Fibroblast of lung (primary cell): ENCODE data around the gene DVL1. TPM values are rescaled to one million over a fixed set of nuclear protein-coding genes. Genes with fewer than 3 reads are reported as not detected.
A peak's percentile ranks its signal among the peaks of the same experiment; 100 is the strongest.

Source experiments
- DNase-seq, 2 donors: peaks; one replicate each; pipeline versions ENCODE4 v3.0.0 to v3.0.0-alpha.2; 2010; ENCODE audit warnings: low read depth in 2 of 2
- H2AFZ ChIP-seq: 2 replicates; pipeline ENCODE4 v1.5.1; 2012; ENCODE audit warnings: low read length, control low read depth, inconsistent platforms
- H3K27ac ChIP-seq: 2 replicates; pipeline ENCODE4 v1.5.1; 2011; ENCODE audit warnings: low read length, control low read depth; ENCODE audit not compliant: insufficient read depth
- H3K27me3 ChIP-seq: 2 replicates; pipeline ENCODE4 v1.5.1; 2011; ENCODE audit warnings: mild to moderate bottlenecking, low read length; ENCODE audit not compliant: control insufficient read depth, insufficient read depth
- H3K36me3 ChIP-seq: 2 replicates; pipeline ENCODE4 v1.5.1; 2011; ENCODE audit warnings: low read length; ENCODE audit not compliant: control insufficient read depth, insufficient read depth
- H3K4me1 ChIP-seq: 2 replicates; pipeline ENCODE4 v1.5.1; 2011; ENCODE audit warnings: low read length; ENCODE audit not compliant: control insufficient read depth, insufficient read depth; ENCODE audit errors: extremely low read depth
- H3K4me2 ChIP-seq: 2 replicates; pipeline ENCODE4 v1.5.1; 2011; ENCODE audit warnings: low read length, control low read depth; ENCODE audit not compliant: insufficient read depth; ENCODE audit errors: extremely low read depth
- H3K4me3 ChIP-seq, 4 experiments: fragments of 200-600 bp in 1 of 4; sonication (generic) in 1 of 4; replicated peaks in 1 of 4; 2 replicates each; pipeline ENCODE4 v1.5.1; 2011 to 2016; ENCODE audit warnings: low read length in 4 of 4, low read depth in 3 of 4, mild to moderate bottlenecking in 3 of 4, control low read depth in 2 of 4, inconsistent platforms in 1 of 4, mixed read lengths in 1 of 4; ENCODE audit not compliant: insufficient read depth in 1 of 4; ENCODE audit errors: control extremely low read depth in 1 of 4
- H3K79me2 ChIP-seq: 2 replicates; pipeline ENCODE4 v1.5.1; 2012; ENCODE audit warnings: mild to moderate bottlenecking, low read length, inconsistent platforms; ENCODE audit not compliant: control insufficient read depth, insufficient read depth
- H3K9ac ChIP-seq: 2 replicates; pipeline ENCODE4 v1.5.1; 2011; ENCODE audit warnings: mild to moderate bottlenecking, low read length, control low read depth; ENCODE audit not compliant: insufficient read depth
- H3K9me3 ChIP-seq: 2 replicates; pipeline ENCODE4 v1.5.1; 2012; ENCODE audit warnings: low read depth, low read length; ENCODE audit not compliant: control insufficient read depth, insufficient read depth
- H4K20me1 ChIP-seq: 2 replicates; pipeline ENCODE4 v1.5.1; 2011; ENCODE audit warnings: low read length; ENCODE audit not compliant: control insufficient read depth, insufficient read depth; ENCODE audit errors: extremely low read depth
- EZH2 ChIP-seq: IDR thresholded peaks from 2 replicates; pipeline ENCODE4 v1.5.1; 2012; ENCODE audit warnings: low read length, control low read depth, mild to moderate bottlenecking; ENCODE audit errors: missing control alignments
- polyA plus RNA-seq, 2 donors: library from polyadenylated mRNA; depleted of rRNA in 1 of 2; stranded (reverse) in 1 of 2; unstranded in 1 of 2; fragments of >200 nt; gene quantifications; 2 replicates each; pipeline ENCODE4 v1.2.1, GENCODE V29; 2011 to 2012; ENCODE audit warnings: missing spikeins in 1 of 2
- total RNA-seq: library from RNA; depleted of rRNA; stranded (reverse); fragments of >200 nt; gene quantifications from 2 replicates; pipeline ENCODE4 v1.2.1, GENCODE V29; 2014
- TF ChIP-seq, protein P1 (sequence below), 2 donors: IDR thresholded peaks in 1 of 2; conservative IDR thresholded peaks in 1 of 2; 1 replicate in 1 of 2; 2 replicates in 1 of 2; pipeline ENCODE4 v1.5.1; 2011 to 2012; ENCODE audit warnings: low read length in 2 of 2, control low read depth in 1 of 2, inconsistent platforms in 1 of 2, low read depth in 1 of 2, mild to moderate bottlenecking in 1 of 2

Gene DVL1
- total and polyA plus RNA-seq, 2 donors (not counting 1 experiment from before 2014, with no cell fraction given), result 9.1 to 107 TPM

DNA sequence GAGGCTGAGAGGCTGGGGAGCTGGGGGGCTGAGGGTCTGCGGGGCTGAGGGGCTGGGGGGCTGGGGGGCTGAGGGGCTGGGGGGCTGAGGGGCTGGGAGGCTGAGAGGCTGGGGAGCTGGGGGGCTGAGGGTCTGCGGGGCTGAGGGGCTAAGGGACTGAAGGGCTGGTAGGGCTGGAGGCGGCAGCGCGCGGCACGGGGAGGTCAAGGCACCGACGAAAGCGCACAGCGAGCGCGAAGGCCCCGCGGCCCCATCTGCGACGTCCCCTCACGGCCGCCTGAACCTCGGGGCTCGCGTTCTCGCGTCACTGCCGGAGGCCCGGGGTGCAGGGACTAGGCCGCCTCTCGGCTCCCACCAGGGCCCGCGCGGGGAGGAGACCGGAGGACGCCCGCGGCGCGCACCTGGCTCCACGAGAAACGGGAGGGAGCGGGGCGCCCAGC, 25.1 kb downstream of the DVL1 start:
- Histone ChIP-seq H3K4me2 (peak overlapping the region; percentile 35), H3K27me3 (no peaks in the 10 kb centered on the region), H2AFZ (no peak overlapping the region), H3K9me3 (no peaks in the 10 kb centered on the region), H3K4me3 (peak overlapping the region; percentile 53 to 85 (median 84)), H3K36me3 (peaks cover 15% of the 10 kb centered on the region), H3K9ac (peak overlapping the region; percentile 96), H3K4me1 (peaks cover 19% of the 10 kb centered on the region), H4K20me1 (no peaks in the 10 kb centered on the region), H3K79me2 (peaks cover 61% of the 10 kb centered on the region), H3K27ac (peak overlapping the region; percentile 92)
- no peak for TF ChIP-seq EZH2
- TF ChIP-seq, protein P1, sequence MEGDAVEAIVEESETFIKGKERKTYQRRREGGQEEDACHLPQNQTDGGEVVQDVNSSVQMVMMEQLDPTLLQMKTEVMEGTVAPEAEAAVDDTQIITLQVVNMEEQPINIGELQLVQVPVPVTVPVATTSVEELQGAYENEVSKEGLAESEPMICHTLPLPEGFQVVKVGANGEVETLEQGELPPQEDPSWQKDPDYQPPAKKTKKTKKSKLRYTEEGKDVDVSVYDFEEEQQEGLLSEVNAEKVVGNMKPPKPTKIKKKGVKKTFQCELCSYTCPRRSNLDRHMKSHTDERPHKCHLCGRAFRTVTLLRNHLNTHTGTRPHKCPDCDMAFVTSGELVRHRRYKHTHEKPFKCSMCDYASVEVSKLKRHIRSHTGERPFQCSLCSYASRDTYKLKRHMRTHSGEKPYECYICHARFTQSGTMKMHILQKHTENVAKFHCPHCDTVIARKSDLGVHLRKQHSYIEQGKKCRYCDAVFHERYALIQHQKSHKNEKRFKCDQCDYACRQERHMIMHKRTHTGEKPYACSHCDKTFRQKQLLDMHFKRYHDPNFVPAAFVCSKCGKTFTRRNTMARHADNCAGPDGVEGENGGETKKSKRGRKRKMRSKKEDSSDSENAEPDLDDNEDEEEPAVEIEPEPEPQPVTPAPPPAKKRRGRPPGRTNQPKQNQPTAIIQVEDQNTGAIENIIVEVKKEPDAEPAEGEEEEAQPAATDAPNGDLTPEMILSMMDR (conservative IDR thresholded peaks at IDR 0.05 in 1 of 2, IDR thresholded peaks at IDR 0.05 in 1 of 2; ENCODE audit: low read depth in 1 of 2, low read length in 2 of 2), result no peak
- DNase-seq, result no peak

DNA sequence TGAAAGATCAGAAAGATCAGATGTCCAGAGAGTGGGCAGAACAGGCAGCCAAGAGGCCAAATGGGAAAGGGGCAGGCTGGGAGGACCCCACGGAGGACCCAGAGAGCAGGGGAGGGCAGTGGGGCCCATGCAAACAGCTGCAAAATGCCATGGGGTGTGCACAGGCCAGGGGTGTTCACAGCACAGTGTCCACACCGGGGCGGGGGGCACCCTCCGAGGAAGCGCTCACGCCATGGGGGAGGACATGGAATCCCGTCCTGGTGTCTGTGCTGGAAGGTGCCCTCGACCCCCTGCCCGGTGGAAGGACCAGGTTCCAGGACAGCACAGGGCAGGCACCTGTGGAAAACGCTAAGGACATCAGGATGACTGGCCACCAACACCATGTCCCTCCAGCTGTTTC, 26.3 kb downstream of the DVL1 start:
- no peak overlapping the region for H2AFZ ChIP-seq
- DNase-seq, result no peak
- no peaks in the 10 kb centered on the region for H4K20me1 ChIP-seq
- H3K27ac ChIP-seq, result no peak overlapping the region
- H3K9me3 ChIP-seq, result no peaks in the 10 kb centered on the region
- no peaks in the 10 kb centered on the region for H3K27me3 ChIP-seq
- no peak overlapping the region for H3K9ac ChIP-seq
- H3K4me3 ChIP-seq, result peak overlapping the region in 1 of 4 experiments; percentile 32
- H3K36me3 ChIP-seq, result peaks cover 17% of the 10 kb centered on the region
- peaks cover 26% of the 10 kb centered on the region for H3K4me1 ChIP-seq
- peak overlapping the region; percentile 59 for H3K4me2 ChIP-seq
- no peak for TF ChIP-seq EZH2
- TF ChIP-seq, protein P1 (conservative IDR thresholded peaks at IDR 0.05 in 1 of 2, IDR thresholded peaks at IDR 0.05 in 1 of 2; ENCODE audit: low read depth in 1 of 2, low read length in 2 of 2), result no peak
- H3K79me2 ChIP-seq, result peaks cover 64% of the 10 kb centered on the region

DNA sequence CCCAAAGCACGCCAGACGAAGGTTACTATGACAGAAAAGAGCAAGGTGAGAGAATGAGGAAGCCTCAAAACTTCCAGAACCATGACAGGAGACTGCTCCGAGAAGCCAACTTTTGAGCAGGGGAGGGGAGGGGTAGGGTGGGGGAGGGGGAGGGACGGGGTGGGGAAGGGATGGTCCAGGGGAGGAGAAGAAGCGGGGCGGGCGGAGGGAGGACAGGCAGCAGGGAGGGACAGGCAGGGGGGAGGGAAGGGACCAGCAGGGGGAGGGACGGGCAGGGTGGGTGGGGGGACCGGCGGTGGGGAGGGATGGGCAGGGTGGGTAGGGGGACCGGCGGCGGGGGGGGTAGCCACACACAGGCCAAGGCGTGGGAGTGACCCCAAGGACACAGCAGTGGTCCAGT, 26.8 kb downstream of the DVL1 start:
- Histone ChIP-seq H3K9me3 (no peaks in the 10 kb centered on the region), H2AFZ (no peak overlapping the region), H3K36me3 (peaks cover 15% of the 10 kb centered on the region), H3K4me3 (no peak overlapping the region), H3K79me2 (peaks cover 67% of the 10 kb centered on the region), H3K4me2 (no peak overlapping the region), H3K4me1 (peaks cover 29% of the 10 kb centered on the region), H3K9ac (no peak overlapping the region), H3K27ac (no peak overlapping the region), H4K20me1 (no peaks in the 10 kb centered on the region), H3K27me3 (no peaks in the 10 kb centered on the region)
- no peak for DNase-seq
- TF ChIP-seq EZH2, result no peak
- TF ChIP-seq, protein P1 (conservative IDR thresholded peaks at IDR 0.05 in 1 of 2, IDR thresholded peaks at IDR 0.05 in 1 of 2; ENCODE audit: low read depth in 1 of 2, low read length in 2 of 2), result no peak
